Neuronal stem cell (in vitro differentiated cells): Measurements from ENCODE around the gene COL1A1.

Source experiments
- DNase-seq: peaks from one replicate; pipeline ENCODE4 v3.0.0-alpha.2; 2013; ENCODE audit warnings: low spot score
- H2AFZ ChIP-seq: one replicate; pipeline ENCODE4 v1.6.1; 2013; ENCODE audit warnings: mild to moderate bottlenecking, low read length, inconsistent platforms
- H2AK5ac ChIP-seq: 2 replicates; pipeline ENCODE4 v1.6.1; 2013; ENCODE audit warnings: low read depth, mild to moderate bottlenecking, inconsistent platforms, low read length, moderate library complexity, mixed read lengths
- H2BK120ac ChIP-seq: 2 replicates; pipeline ENCODE4 v1.6.1; 2013; ENCODE audit warnings: low read depth, mild to moderate bottlenecking, inconsistent platforms, low read length, moderate library complexity, mixed read lengths
- H2BK12ac ChIP-seq: one replicate; pipeline ENCODE4 v1.6.1; 2013; ENCODE audit warnings: low read length, inconsistent platforms
- H2BK15ac ChIP-seq: 2 replicates; pipeline ENCODE4 v1.6.1; 2013; ENCODE audit warnings: mild to moderate bottlenecking, low read length, inconsistent platforms, mixed read lengths
- H2BK5ac ChIP-seq: one replicate; pipeline ENCODE4 v1.6.1; 2013; ENCODE audit warnings: inconsistent platforms, mild to moderate bottlenecking, low read length, moderate library complexity
- H3K14ac ChIP-seq: one replicate; pipeline ENCODE4 v1.6.1; 2013; ENCODE audit warnings: low read length, inconsistent platforms
- H3K18ac ChIP-seq: 2 replicates; pipeline ENCODE4 v1.6.1; 2013; ENCODE audit warnings: low read length, inconsistent platforms
- H3K23ac ChIP-seq: 2 replicates; pipeline ENCODE4 v1.6.1; 2013; ENCODE audit warnings: low read depth, mild to moderate bottlenecking, mixed read lengths, low read length, inconsistent platforms; ENCODE audit not compliant: poor library complexity
- H3K27ac ChIP-seq: replicated peaks from 3 replicates; pipeline ENCODE4 v1.5.1; 2013; ENCODE audit warnings: low read length, inconsistent platforms
- H3K27me3 ChIP-seq, 3 experiments: 2 replicates each; pipeline ENCODE4 v1.6.1; 2013; ENCODE audit warnings: low read length in 3 of 3, mild to moderate bottlenecking in 2 of 3, inconsistent platforms in 1 of 3, low read depth in 1 of 3, mixed read lengths in 1 of 3, moderate library complexity in 1 of 3; ENCODE audit not compliant: control insufficient read depth in 3 of 3, insufficient read depth in 3 of 3
- H3K36me3 ChIP-seq, 2 donors: replicated peaks in 1 of 2; 2 replicates each; pipeline ENCODE4 v1.6.1; 2013; ENCODE audit warnings: low read length in 2 of 2; ENCODE audit not compliant: control insufficient read depth in 2 of 2, insufficient read depth in 2 of 2
- H3K4ac ChIP-seq: 2 replicates; pipeline ENCODE4 v1.6.1; 2013; ENCODE audit warnings: inconsistent platforms, mild to moderate bottlenecking, low read length, moderate library complexity
- H3K4me1 ChIP-seq, 2 donors: 1 replicate in 1 of 2; 2 replicates in 1 of 2; pipeline ENCODE4 v1.6.1; 2013; ENCODE audit warnings: low read length in 2 of 2, low read depth in 1 of 2; ENCODE audit not compliant: control insufficient read depth in 2 of 2, insufficient read depth in 1 of 2
- H3K4me2 ChIP-seq: one replicate; pipeline ENCODE4 v1.6.1; 2013; ENCODE audit warnings: mild to moderate bottlenecking, low read length, inconsistent platforms; ENCODE audit not compliant: insufficient read depth, poor library complexity, severe bottlenecking
- H3K4me3 ChIP-seq, 2 donors: 2 replicates each; pipeline ENCODE4 v1.5.1; 2013; ENCODE audit warnings: low read length in 2 of 2, mild to moderate bottlenecking in 2 of 2, inconsistent platforms in 1 of 2, moderate library complexity in 1 of 2
- H3K79me1 ChIP-seq: one replicate; pipeline ENCODE4 v1.6.1; 2013; ENCODE audit warnings: low read depth, mild to moderate bottlenecking, inconsistent platforms, low read length, moderate library complexity
- H3K9ac ChIP-seq: one replicate; pipeline ENCODE4 v1.6.1; 2013; ENCODE audit warnings: mild to moderate bottlenecking, low read depth, low read length, inconsistent platforms; ENCODE audit not compliant: poor library complexity
- H3K9me3 ChIP-seq, 2 donors: replicated peaks in 1 of 2; 2 replicates each; pipeline versions ENCODE3 to v1.6.1; 2013; ENCODE audit warnings: low read length in 2 of 2, mild to moderate bottlenecking in 2 of 2, inconsistent platforms in 1 of 2, low read depth in 1 of 2, mixed read lengths in 1 of 2, moderate library complexity in 1 of 2; ENCODE audit not compliant: control insufficient read depth in 2 of 2, insufficient read depth in 1 of 2
- H4K8ac ChIP-seq: one replicate; pipeline ENCODE4 v1.6.1; 2013; ENCODE audit warnings: low read depth, mild to moderate bottlenecking, inconsistent platforms, low read length, moderate library complexity
- H4K91ac ChIP-seq: one replicate; pipeline ENCODE4 v1.6.1; 2013; ENCODE audit warnings: low read length, low read depth, mild to moderate bottlenecking, inconsistent platforms; ENCODE audit not compliant: poor library complexity
- WGBS, 2 donors: extraction: QIAGEN DNeasy Blood & Tissue Kit; methylation state at CpG; one replicate each; pipeline ENCODE4 v1.1.7; 2013; ENCODE audit warnings: missing lambda C conversion rate in 2 of 2, mixed read lengths in 1 of 2; ENCODE audit not compliant: insufficient read length in 2 of 2, insufficient replicate concordance in 1 of 2; ENCODE audit errors: extremely low coverage in 2 of 2; 5-methylcytosine and 5-hydroxymethylcytosine counted together

COL1A1 gene

GRCh38 chr17:50210240-50211225, 9.1 kb upstream of the COL1A1 start:
- Histone ChIP-seq H2AK5ac (peak overlapping the region; percentile 26), H2BK12ac (peak overlapping the region; percentile 79), H2BK120ac (peak overlapping the region; percentile 49), H3K79me1 (no peaks in the 10 kb centered on the region), H3K9me3 (peaks cover 0 to 2% of the 10 kb centered on the region in 2 donors), H3K14ac (no peak overlapping the region), H2BK15ac (peak overlapping the region; percentile 30), H3K9ac (peak overlapping the region; percentile 18), H3K4ac (no peak overlapping the region), H3K23ac (peak overlapping the region; percentile 51), H4K8ac (no peak overlapping the region), H3K27me3 (peaks cover 0 to 4% (median 0%) of the 10 kb centered on the region in 3 experiments), H3K36me3 (no peaks in the 10 kb centered on the region), H2BK5ac (peak overlapping the region; percentile 68), H3K18ac (peak overlapping the region; percentile 84), H3K4me1 (peaks cover 28 to 43% of the 10 kb centered on the region in 2 donors), H4K91ac (peak overlapping the region; percentile 38), H3K27ac (peak overlapping the region; percentile 71), H3K4me2 (peak overlapping the region; percentile 19), H2AFZ (peak overlapping the region; percentile 82), H3K4me3 (no peak overlapping the region)
- DNase-seq: no peak
- no CpG with 5 or more reads among the region's 26 CpGs for WGBS, 2 donors

- H3K27ac ChIP-seq: peak overlapping the region; percentile 71
- peak overlapping the region; percentile 95 for H4K91ac ChIP-seq
- peaks cover 0 to 2% of the 10 kb centered on the region in 2 donors for H3K9me3 ChIP-seq
- peaks cover 33 to 49% of the 10 kb centered on the region in 2 donors for H3K4me1 ChIP-seq
- no peak overlapping the region for H4K8ac ChIP-seq
- H2BK15ac ChIP-seq: peak overlapping the region; percentile 30
- H3K18ac ChIP-seq: peak overlapping the region; percentile 84
- H2BK12ac ChIP-seq: peak overlapping the region; percentile 96
- peak overlapping the region; percentile 10 for H2BK120ac ChIP-seq
- no peak overlapping the region for H3K4me3 ChIP-seq
- peak overlapping the region; percentile 55 for H3K23ac ChIP-seq
- no peak overlapping the region for H3K4ac ChIP-seq
- DNase-seq: no peak
- H2AK5ac ChIP-seq: peak overlapping the region; percentile 26
- H3K14ac ChIP-seq: no peak overlapping the region
- no CpG with 5 or more reads among the region's 16 CpGs for WGBS, 2 donors
- peaks cover 0 to 3% (median 0%) of the 10 kb centered on the region in 3 experiments for H3K27me3 ChIP-seq
- H2BK5ac ChIP-seq: peak overlapping the region; percentile 68
- H2AFZ ChIP-seq: peak overlapping the region; percentile 82
- no peaks in the 10 kb centered on the region for H3K36me3 ChIP-seq
- H3K4me2 ChIP-seq: peak overlapping the region; percentile 11
- no peaks in the 10 kb centered on the region for H3K79me1 ChIP-seq
- no peak overlapping the region for H3K9ac ChIP-seq
These were observed 8.2 kb upstream of the COL1A1 start for GRCh38 chr17:50209472-50210239.

GRCh38 chr17:50209133-50209471, 7.7 kb upstream of the COL1A1 start:
- peak overlapping the region; percentile 68 for H2BK5ac ChIP-seq
- H4K8ac ChIP-seq: no peak overlapping the region
- no peak overlapping the region for H3K14ac ChIP-seq
- H2AK5ac ChIP-seq: peak overlapping the region; percentile 26
- no CpG with 5 or more reads among the region's 6 CpGs for WGBS, 2 donors
- no peaks in the 10 kb centered on the region for H3K27me3 ChIP-seq
- H3K9me3 ChIP-seq: no peaks in the 10 kb centered on the region
- H3K4me1 ChIP-seq: peaks cover 33 to 49% of the 10 kb centered on the region in 2 donors
- no peak overlapping the region for H2AFZ ChIP-seq
- H3K18ac ChIP-seq: peak overlapping the region; percentile 84
- no peak overlapping the region for H3K4me2 ChIP-seq
- H3K4ac ChIP-seq: no peak overlapping the region
- H4K91ac ChIP-seq: peak overlapping the region; percentile 95
- no peak overlapping the region for H2BK120ac ChIP-seq
- peak overlapping the region; percentile 55 for H3K23ac ChIP-seq
- no peaks in the 10 kb centered on the region for H3K36me3 ChIP-seq
- no peak overlapping the region for H3K9ac ChIP-seq
- H2BK15ac ChIP-seq: no peak overlapping the region
- H3K79me1 ChIP-seq: no peaks in the 10 kb centered on the region
- H3K27ac ChIP-seq: no peak overlapping the region
- no peak overlapping the region for H3K4me3 ChIP-seq
- DNase-seq: no peak
- peak overlapping the region; percentile 96 for H2BK12ac ChIP-seq
